ENCODE results near the gene SLC44A1. TPM values are rescaled to one million over a fixed set of nuclear protein-coding genes. Genes with fewer than 3 reads are reported as not detected.

Gene SLC44A1
- polyA plus RNA-seq, 3 donors, result 6.9 to 52.1 (median 46.5) TPM

DNA sequence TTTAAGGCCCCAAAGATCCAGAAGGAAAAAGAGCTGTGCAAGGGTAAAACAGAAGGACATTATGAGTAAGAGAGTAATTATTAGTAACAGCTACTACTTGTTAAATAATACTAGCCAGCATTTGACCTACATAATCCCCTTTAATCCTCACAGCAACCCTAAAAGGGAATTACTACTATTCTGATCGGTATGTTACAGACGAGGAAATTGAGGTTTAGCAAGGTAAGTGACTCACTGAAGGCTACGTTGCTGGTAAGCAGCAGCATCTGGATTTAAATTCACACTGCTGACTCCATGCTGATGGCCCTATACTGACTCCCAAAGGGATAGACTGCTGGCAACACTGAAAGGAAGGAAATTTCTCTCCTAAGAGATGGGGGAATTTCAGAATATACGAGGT, 199.7 kb downstream of the SLC44A1 start:
- no peak overlapping the region for H3K27ac ChIP-seq (ENCODE audit: low read depth in 1 of 2, low read length in 2 of 2)
- peaks cover 4% of the 10 kb centered on the region for H3K79me2 ChIP-seq (ENCODE audit: insufficient read depth, low read length)
- no peaks in the 10 kb centered on the region for H3K36me3 ChIP-seq (replicated peaks in 1 of 2; ENCODE audit: control insufficient read depth in 1 of 2, insufficient read depth in 2 of 2, low read length in 2 of 2)
- no peak for DNase-seq
- H3K4me1 ChIP-seq (ENCODE audit: control insufficient read depth in 1 of 2, insufficient read depth in 2 of 2, low read length in 2 of 2), result peaks cover 10 to 15% of the 10 kb centered on the region in 2 donors
- no peaks in the 10 kb centered on the region for H3K9me3 ChIP-seq (replicated peaks in 1 of 2; ENCODE audit: control insufficient read depth in 1 of 2, insufficient read depth in 1 of 2, low read length in 2 of 2)
- no peak overlapping the region for H3K4me3 ChIP-seq (replicated peaks in 1 of 3; ENCODE audit: low read depth in 2 of 3, low read length in 3 of 3)
- H4K20me1 ChIP-seq (ENCODE audit: insufficient read depth, low read length), result no peaks in the 10 kb centered on the region
- Mint-ChIP-seq H3K27ac (no peak overlapping the region), H3K9me3 (peaks cover 0 to 2% (median 0%) of the 10 kb centered on the region in 7 donors), H3K4me3 (no peak overlapping the region), H3K36me3 (peaks cover 5 to 8% of the 10 kb centered on the region in 2 donors), H3K4me1 (peaks cover 17% of the 10 kb centered on the region), H3K27me3 (ENCODE audit: low read depth in 3 of 3) (no peaks in the 10 kb centered on the region)
- H3K4me2 ChIP-seq (replicated peaks; ENCODE audit: extremely low read depth, low read length, poor library complexity, severe bottlenecking), result no peak overlapping the region
- TF ChIP-seq, protein P1, sequence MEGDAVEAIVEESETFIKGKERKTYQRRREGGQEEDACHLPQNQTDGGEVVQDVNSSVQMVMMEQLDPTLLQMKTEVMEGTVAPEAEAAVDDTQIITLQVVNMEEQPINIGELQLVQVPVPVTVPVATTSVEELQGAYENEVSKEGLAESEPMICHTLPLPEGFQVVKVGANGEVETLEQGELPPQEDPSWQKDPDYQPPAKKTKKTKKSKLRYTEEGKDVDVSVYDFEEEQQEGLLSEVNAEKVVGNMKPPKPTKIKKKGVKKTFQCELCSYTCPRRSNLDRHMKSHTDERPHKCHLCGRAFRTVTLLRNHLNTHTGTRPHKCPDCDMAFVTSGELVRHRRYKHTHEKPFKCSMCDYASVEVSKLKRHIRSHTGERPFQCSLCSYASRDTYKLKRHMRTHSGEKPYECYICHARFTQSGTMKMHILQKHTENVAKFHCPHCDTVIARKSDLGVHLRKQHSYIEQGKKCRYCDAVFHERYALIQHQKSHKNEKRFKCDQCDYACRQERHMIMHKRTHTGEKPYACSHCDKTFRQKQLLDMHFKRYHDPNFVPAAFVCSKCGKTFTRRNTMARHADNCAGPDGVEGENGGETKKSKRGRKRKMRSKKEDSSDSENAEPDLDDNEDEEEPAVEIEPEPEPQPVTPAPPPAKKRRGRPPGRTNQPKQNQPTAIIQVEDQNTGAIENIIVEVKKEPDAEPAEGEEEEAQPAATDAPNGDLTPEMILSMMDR (IDR thresholded peaks at IDR 0.05), result no peak
- no peak overlapping the region for H3K9ac ChIP-seq (ENCODE audit: insufficient read depth, low read length, poor library complexity, severe bottlenecking)
- intact Hi-C loops (cut with micrococcal nuclease), result no loop called here
- no peak overlapping the region for H2AFZ ChIP-seq (ENCODE audit: insufficient read depth, low read depth, low read length, poor library complexity, severe bottlenecking)
- WGBS (ENCODE audit: insufficient coverage), result 11% methylated on average over 3 of the region's 4 CpGs
- no peaks in the 10 kb centered on the region for H3K27me3 ChIP-seq (ENCODE audit: control insufficient read depth in 2 of 2, insufficient read depth in 2 of 2, low read length in 2 of 2)

DNA sequence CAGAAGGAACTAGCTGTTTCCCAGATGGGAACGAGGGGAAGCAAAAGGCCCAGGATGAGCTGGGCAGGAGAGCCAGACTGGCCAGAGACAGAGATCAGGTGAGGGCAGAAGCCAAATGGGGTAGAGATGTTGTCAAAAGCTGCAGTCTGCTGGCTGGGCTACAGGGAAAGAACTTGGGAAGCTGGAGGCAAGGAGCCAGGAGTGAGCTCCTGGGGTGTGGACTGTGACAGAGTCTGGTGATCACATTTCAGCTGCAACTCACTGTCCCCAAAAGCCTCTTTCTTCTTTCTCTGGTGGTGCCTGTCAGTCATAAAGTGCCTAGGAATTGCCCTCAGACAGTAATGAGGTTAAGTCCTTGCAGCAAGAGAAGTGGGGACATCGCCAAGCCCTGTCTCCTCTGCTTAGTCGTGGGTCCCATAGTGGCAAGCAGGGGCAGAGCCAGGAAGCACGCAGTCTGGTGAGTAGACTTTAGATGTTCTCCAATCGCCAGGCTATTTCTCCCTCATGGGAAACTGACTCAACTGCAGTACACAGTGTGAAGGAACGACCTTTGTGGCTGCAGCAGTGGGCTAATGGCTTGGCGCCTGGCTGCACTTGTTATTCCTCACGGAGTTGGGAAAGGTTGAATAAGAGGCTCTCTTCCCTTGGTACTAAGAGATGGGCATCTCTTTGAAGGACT, 200.9 kb downstream of the SLC44A1 start:
- no peak for DNase-seq
- Mint-ChIP-seq H3K9me3 (no peaks in the 10 kb centered on the region), H3K27ac (no peak overlapping the region), H3K27me3 (ENCODE audit: low read depth in 3 of 3) (no peaks in the 10 kb centered on the region), H3K4me1 (peaks cover 16% of the 10 kb centered on the region), H3K36me3 (no peaks in the 10 kb centered on the region), H3K4me3 (peak overlapping the region in 1 of 2 donors; percentile 1)
- Histone ChIP-seq H3K27me3 (ENCODE audit: control insufficient read depth in 2 of 2, insufficient read depth in 2 of 2, low read length in 2 of 2) (no peaks in the 10 kb centered on the region), H3K4me3 (replicated peaks in 1 of 3; ENCODE audit: low read depth in 2 of 3, low read length in 3 of 3) (no peak overlapping the region), H4K20me1 (ENCODE audit: insufficient read depth, low read length) (no peaks in the 10 kb centered on the region), H3K4me1 (ENCODE audit: control insufficient read depth in 1 of 2, insufficient read depth in 2 of 2, low read length in 2 of 2) (peaks cover 10 to 17% of the 10 kb centered on the region in 2 donors), H3K4me2 (replicated peaks; ENCODE audit: extremely low read depth, low read length, poor library complexity, severe bottlenecking) (no peak overlapping the region), H3K79me2 (ENCODE audit: insufficient read depth, low read length) (peaks cover 4% of the 10 kb centered on the region), H3K27ac (ENCODE audit: low read depth in 1 of 2, low read length in 2 of 2) (no peak overlapping the region), H3K9ac (ENCODE audit: insufficient read depth, low read length, poor library complexity, severe bottlenecking) (no peak overlapping the region), H3K36me3 (replicated peaks in 1 of 2; ENCODE audit: control insufficient read depth in 1 of 2, insufficient read depth in 2 of 2, low read length in 2 of 2) (no peaks in the 10 kb centered on the region), H2AFZ (ENCODE audit: insufficient read depth, low read depth, low read length, poor library complexity, severe bottlenecking) (peak overlapping the region; percentile 46), H3K9me3 (replicated peaks in 1 of 2; ENCODE audit: control insufficient read depth in 1 of 2, insufficient read depth in 1 of 2, low read length in 2 of 2) (no peaks in the 10 kb centered on the region)
- TF ChIP-seq, protein P1 (IDR thresholded peaks at IDR 0.05), result no peak
- intact Hi-C loops (cut with micrococcal nuclease), result no loop called here
- WGBS (ENCODE audit: insufficient coverage), result 81% methylated on average over 8 of the region's 8 CpGs
